ENCODE results near the gene SH3PXD2B. TPM values are rescaled to one million over a fixed set of nuclear protein-coding genes. Genes with fewer than 3 reads are reported as not detected.

The SH3PXD2B gene
- total and polyA plus RNA-seq, 2 of the 4 experiments (the other 2 are of a cell fraction), result 8.2 to 14.4 TPM

DNA sequence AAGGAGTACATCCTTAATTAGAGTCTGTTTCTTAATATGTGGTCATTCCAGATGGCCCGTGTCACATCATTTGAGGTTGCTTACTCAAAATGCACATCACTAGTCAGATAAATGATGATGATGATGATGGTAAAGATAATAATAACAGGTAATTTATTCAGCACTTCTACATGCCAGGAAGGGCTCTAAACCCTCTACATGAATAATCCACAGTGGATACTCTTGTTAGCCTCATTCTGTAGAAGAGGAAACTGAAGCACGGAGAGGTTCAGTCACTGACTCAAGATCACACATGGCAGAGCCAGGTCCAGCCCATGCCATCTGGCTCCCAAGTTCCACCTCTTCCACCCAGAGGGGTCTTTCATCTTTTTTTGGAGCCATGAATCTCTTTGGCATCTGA lies 11.7 kb downstream of the SH3PXD2B start:
- peaks cover 17% of the 10 kb centered on the region for H3K36me3 ChIP-seq (ENCODE audit: control insufficient read depth, insufficient read depth, low read length)
- dilution Hi-C loops (cut with HindIII; ENCODE audit: low sequenced_read_pairs, unreplicated experiment), result no loop called here
- intact Hi-C loops (cut with micrococcal nuclease), result no loop called here

More for the DNA sequence above, 11.7 kb downstream of the SH3PXD2B start:
- Histone ChIP-seq H4K8ac (ENCODE audit: low read depth in 2 of 2, low read length in 2 of 2) (no peak overlapping the region), H3K27me3 (ENCODE audit: control insufficient read depth, insufficient read depth, low read length) (no peaks in the 10 kb centered on the region), H2BK20ac (ENCODE audit: low read depth, low read length) (no peak overlapping the region), H3K14ac (replicated peaks; ENCODE audit: low read depth, low read length) (no peak overlapping the region), H2BK15ac (ENCODE audit: low read depth, low read length) (no peak overlapping the region), H4K20me1 (ENCODE audit: insufficient read depth, low read length) (peaks cover 97% of the 10 kb centered on the region), H3K9me3 (ENCODE audit: control insufficient read depth, insufficient read depth, low read length) (no peaks in the 10 kb centered on the region), H3K18ac (ENCODE audit: low read depth, low read length) (0 out of 2 replicates have a peak overlapping the region, but pooled peaks have one; percentile 38), H3K79me1 (ENCODE audit: low read depth in 1 of 2, low read length in 2 of 2) (peaks cover 24 to 89% of the 10 kb centered on the region in 2 experiments), H3K4me1 (ENCODE audit: control insufficient read depth, insufficient read depth, low read length) (peaks cover 31% of the 10 kb centered on the region), H3K23ac (ENCODE audit: low read depth, low read length) (no peak overlapping the region), H3K4ac (ENCODE audit: low read depth, low read length) (no peak overlapping the region), H2AK9ac (replicated peaks; ENCODE audit: low read depth, low read length, poor library complexity) (no peak overlapping the region), H3K27ac (ENCODE audit: insufficient read depth, low read length) (peak overlapping the region; percentile 54; the same call in 1 of the 2 replicates), H3K9me1 (ENCODE audit: insufficient read depth, low read length) (peaks cover 24% of the 10 kb centered on the region), H2BK120ac (ENCODE audit: low read depth, low read length) (no peak overlapping the region), H3K56ac (ENCODE audit: extremely low read depth, insufficient read depth, low read length) (no peak overlapping the region), H2AFZ (replicated peaks; ENCODE audit: low read length, poor library complexity) (no peak overlapping the region), H3K4me2 (ENCODE audit: low read depth, low read length) (peak overlapping the region; percentile 3; the same call in 1 of the 2 replicates), H4K5ac (ENCODE audit: low read depth, low read length) (no peak overlapping the region), H4K91ac (ENCODE audit: insufficient read depth, low read depth, low read length) (no peak overlapping the region), H2BK5ac (ENCODE audit: low read depth, low read length, poor library complexity, severe bottlenecking) (no peak overlapping the region), H2AK5ac (ENCODE audit: low read depth, low read length) (no peak overlapping the region), H3K9ac (ENCODE audit: low read depth, low read length) (no peak overlapping the region), H3K4me3 (ENCODE audit: insufficient read depth, low read depth, low read length) (no peak overlapping the region)
- no TSS peak for BruUV-seq (replicated peaks)
- DNase-seq (peak; percentile 61), ATAC-seq (ENCODE audit: low read depth) (peak; percentile 9; the same call in 1 of the 2 replicates)
- in situ Hi-C loops (cut with MboI; ENCODE audit: low sequenced_read_pairs), result no loop called here
- CTCF ChIA-PET, result no interaction called here
- POLR2A ChIA-PET (ENCODE audit: unreplicated experiment), result no interaction called here
- no CpG with 5 or more reads among the region's 2 CpGs for WGBS, 2 experiments (ENCODE audit: extremely low coverage in 2 of 2, insufficient read length in 1 of 2)
- TF ChIP-seq MAZ (IDR thresholded peaks at IDR 0.05; ENCODE audit: borderline replicate concordance, low read depth, low read length), result no peak

Data from IMR-90 (cell line).